IPS-15b (cell line): ENCODE data around the gene OR6Q1.
"Not testable (repeated sequence)": the region's sequence is repeated elsewhere in the genome, so short reads cannot be mapped to it uniquely, and the experiment has no call there.

Source experiments
- H3K27me3 ChIP-seq: one replicate; pipeline ENCODE4 v1.6.1; 2013; ENCODE audit warnings: low read length; ENCODE audit not compliant: control insufficient read depth, insufficient read depth
- H3K36me3 ChIP-seq: one replicate; pipeline ENCODE4 v1.6.1; 2013; ENCODE audit warnings: low read length; ENCODE audit not compliant: control insufficient read depth, insufficient read depth
- H3K4me1 ChIP-seq: one replicate; pipeline ENCODE4 v1.6.1; 2013; ENCODE audit warnings: mild to moderate bottlenecking, low read length; ENCODE audit not compliant: control insufficient read depth, insufficient read depth
- H3K4me3 ChIP-seq: one replicate; pipeline ENCODE4 v1.5.1; 2013; ENCODE audit warnings: low read depth, low read length
- H3K9ac ChIP-seq: one replicate; pipeline ENCODE4 v1.6.1; 2013; ENCODE audit warnings: low read depth, mild to moderate bottlenecking, low read length
- H3K9me3 ChIP-seq: one replicate; pipeline ENCODE4 v1.6.1; 2013; ENCODE audit warnings: mild to moderate bottlenecking, low read length; ENCODE audit not compliant: control insufficient read depth, insufficient read depth

The OR6Q1 gene, protein sequence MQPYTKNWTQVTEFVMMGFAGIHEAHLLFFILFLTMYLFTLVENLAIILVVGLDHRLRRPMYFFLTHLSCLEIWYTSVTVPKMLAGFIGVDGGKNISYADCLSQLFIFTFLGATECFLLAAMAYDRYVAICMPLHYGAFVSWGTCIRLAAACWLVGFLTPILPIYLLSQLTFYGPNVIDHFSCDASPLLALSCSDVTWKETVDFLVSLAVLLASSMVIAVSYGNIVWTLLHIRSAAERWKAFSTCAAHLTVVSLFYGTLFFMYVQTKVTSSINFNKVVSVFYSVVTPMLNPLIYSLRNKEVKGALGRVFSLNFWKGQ

DNA sequence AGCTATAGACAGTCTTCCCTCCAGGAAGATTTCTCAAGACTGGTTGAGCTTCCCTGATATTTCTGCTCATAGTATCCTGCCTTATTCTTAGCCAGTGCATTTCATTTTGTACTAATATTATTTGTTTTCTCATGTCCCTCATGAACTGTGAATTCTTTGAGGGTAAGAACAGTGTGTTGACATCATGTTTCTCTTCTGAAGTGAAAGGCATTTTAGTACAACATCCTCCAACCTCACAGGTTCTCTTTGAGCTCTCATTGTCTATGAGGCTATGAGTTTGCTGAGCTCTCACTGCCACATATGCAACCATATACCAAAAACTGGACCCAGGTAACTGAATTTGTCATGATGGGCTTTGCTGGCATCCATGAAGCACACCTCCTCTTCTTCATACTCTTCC lies at the start of gene OR6Q1:
Gene OR6Q1 (plus strand): TSS at position 301 of the 400 bp plus-strand sequence. CDS start 0 bp downstream, at position 301.
- Histone ChIP-seq H3K36me3 (no peaks in the 10 kb centered on the region), H3K9me3 (no peaks in the 10 kb centered on the region), H3K9ac (no peak within 1 kb of the TSS), H3K27me3 (no peaks in the 10 kb centered on the region), H3K4me3 (no peak within 1 kb of the TSS), H3K4me1 (no peaks in the 10 kb centered on the region)

DNA sequence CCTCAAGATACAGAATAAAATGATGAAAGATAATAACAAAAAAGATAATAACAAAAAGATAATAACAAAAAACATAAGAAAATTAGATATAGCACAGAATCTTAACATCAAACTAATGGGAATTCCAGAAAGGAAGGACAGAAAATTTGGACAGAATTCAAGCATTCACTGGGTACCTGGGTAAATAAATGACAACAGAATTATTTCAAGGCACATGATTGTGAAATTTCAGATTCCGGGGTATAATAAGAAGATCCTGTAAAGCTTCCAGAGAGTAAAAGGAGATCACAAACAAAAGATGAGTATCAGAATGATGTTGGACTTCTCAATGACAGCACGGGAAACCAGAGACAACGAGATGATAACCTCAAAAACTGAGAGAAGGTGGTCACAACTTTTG lies 49.2 kb upstream of the OR6Q1 start:
- Histone ChIP-seq H3K9ac (no peak overlapping the region), H3K4me1 (no peaks in the 10 kb centered on the region), H3K27me3 (no peaks in the 10 kb centered on the region), H3K9me3 (no peaks in the 10 kb centered on the region), H3K36me3 (no peaks in the 10 kb centered on the region), H3K4me3 (no peak overlapping the region)

- H3K9ac ChIP-seq, result no peak overlapping the region
- no peaks in the 10 kb centered on the region for H3K9me3 ChIP-seq
- no peaks in the 10 kb centered on the region for H3K27me3 ChIP-seq
- no peaks in the 10 kb centered on the region for H3K36me3 ChIP-seq
- no peaks in the 10 kb centered on the region for H3K4me1 ChIP-seq
- H3K4me3 ChIP-seq, result no peak overlapping the region
Measured at GRCh38 chr11:57982776-57983175, 48.0 kb upstream of the OR6Q1 start.

DNA sequence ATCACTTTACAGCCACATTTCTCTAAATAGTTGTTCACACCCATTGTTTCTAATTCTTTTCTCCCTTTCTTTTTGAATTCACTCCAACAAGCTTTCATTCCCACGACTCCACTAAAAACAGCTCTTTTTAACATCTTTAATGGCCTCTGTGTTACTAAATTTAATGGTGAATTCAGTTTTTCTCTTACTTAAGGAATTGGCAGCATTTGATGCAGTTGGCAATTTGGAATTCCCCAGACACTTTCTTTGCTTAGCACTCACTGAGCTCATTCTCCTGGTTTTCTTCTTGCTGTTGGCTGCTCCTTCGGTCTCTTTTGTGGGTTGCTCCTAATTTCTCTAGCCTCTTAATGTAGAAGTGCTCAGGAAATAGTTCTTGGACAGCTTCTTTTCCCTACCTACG lies 47.6 kb upstream of the OR6Q1 start:
- Histone ChIP-seq H3K9ac (no peak overlapping the region), H3K36me3 (no peaks in the 10 kb centered on the region), H3K27me3 (no peaks in the 10 kb centered on the region), H3K4me1 (no peaks in the 10 kb centered on the region), H3K9me3 (no peaks in the 10 kb centered on the region), H3K4me3 (no peak overlapping the region)

- not testable (repeated sequence) for H3K27me3 ChIP-seq, H3K9me3 ChIP-seq, H3K4me1 ChIP-seq, H3K9ac ChIP-seq, H3K36me3 ChIP-seq, H3K4me3 ChIP-seq
Measured at GRCh38 chr11:57999523-57999922, 31.2 kb upstream of the OR6Q1 start.

DNA sequence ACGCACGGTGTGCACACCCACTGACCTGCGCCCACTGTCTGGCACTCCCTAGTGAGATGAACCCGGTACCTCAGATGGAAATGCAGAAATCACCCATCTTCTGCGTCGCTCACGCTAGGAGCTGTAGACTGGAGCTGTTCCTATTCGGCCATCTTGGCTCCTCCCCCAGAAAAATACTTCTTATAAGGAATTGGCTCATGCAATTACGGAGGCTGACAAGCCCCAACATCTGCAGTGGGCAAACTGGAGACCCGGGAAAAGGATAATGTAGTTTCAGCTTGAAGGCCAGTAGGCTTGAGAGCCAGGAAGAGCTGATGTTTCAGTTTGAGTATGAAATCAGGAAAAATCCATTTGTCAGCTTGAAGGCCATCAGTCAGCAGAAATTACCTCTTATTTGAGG lies 30.7 kb upstream of the OR6Q1 start:
- H3K9ac ChIP-seq, H3K4me1 ChIP-seq, H3K4me3 ChIP-seq: not testable (repeated sequence)

DNA sequence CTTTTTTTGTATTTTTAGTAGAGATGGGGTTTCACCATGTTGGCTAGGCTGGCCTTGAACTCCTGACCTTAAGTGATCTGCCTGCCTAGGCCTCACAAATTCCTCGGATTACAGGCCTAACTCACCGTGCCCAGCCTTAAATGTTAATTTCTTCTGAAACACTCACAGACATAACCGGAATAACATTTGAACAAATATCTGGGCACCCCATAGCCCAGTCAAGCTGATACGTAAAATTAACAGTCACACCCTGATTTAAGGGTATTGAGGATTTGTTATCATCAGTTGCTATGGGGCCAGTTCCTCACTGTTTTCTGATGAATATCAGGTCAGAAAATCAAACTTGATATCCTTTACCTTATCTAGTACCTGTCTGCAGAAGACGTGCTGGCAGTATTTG lies 30.1 kb upstream of the OR6Q1 start:
- Histone ChIP-seq H3K4me3 (no peak overlapping the region), H3K36me3 (no peaks in the 10 kb centered on the region), H3K27me3 (no peaks in the 10 kb centered on the region), H3K9me3 (no peaks in the 10 kb centered on the region), H3K4me1 (no peaks in the 10 kb centered on the region), H3K9ac (no peak overlapping the region)

More for the DNA sequence above, 30.7 kb upstream of the OR6Q1 start:
- not testable (repeated sequence) for H3K36me3 ChIP-seq, H3K9me3 ChIP-seq, H3K27me3 ChIP-seq

DNA sequence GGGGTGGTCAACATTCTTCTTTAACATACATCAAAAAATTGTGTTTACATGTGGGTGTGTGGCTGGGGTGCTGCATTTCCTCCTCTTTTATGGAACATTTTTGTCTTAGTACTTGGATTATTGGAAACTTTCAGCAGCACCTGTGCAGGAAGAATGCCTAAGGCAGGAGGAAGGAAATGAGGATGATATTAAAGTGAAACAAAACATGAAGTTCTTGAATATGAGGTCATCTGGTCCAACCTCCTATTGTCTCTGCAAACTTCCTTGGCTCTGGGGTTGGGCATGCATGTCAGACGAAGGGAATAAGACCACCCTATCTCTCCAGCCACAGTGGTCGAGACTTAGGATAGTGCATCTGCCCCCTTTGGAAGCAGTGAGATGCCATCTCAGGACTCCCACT lies 27.7 kb upstream of the OR6Q1 start:
- no peaks in the 10 kb centered on the region for H3K36me3 ChIP-seq
- H3K4me1 ChIP-seq, result no peaks in the 10 kb centered on the region
- H3K9me3 ChIP-seq, result no peaks in the 10 kb centered on the region
- no peak overlapping the region for H3K4me3 ChIP-seq
- no peaks in the 10 kb centered on the region for H3K27me3 ChIP-seq
- H3K9ac ChIP-seq, result no peak overlapping the region

GRCh38 chr11:58003591-58003990 lies 27.2 kb upstream of the OR6Q1 start:
- no peaks in the 10 kb centered on the region for H3K36me3 ChIP-seq
- no peaks in the 10 kb centered on the region for H3K4me1 ChIP-seq
- no peaks in the 10 kb centered on the region for H3K27me3 ChIP-seq

DNA sequence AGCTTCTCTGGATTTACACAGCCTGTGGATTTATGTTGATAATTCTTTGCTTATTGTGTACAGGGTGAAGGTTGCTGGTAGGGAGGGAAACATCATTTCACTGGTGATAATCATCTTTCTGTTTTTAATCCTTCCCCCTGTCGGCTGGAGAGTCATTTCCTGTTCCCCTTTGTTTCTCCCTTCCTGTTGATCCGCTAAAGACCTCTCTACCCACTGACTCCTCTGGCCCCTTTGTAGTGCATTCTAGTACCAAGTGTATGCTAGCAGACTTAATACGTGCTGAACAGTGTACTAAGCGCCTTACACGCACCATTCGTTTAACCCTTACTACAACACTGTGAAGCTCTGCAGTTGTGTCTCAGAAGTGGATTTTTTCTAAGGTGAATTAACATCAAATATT lies 26.1 kb upstream of the OR6Q1 start:
- H3K9me3 ChIP-seq, result no peaks in the 10 kb centered on the region
- no peaks in the 10 kb centered on the region for H3K36me3 ChIP-seq
- no peak overlapping the region for H3K4me3 ChIP-seq
- H3K27me3 ChIP-seq, result no peaks in the 10 kb centered on the region
- H3K4me1 ChIP-seq, result no peaks in the 10 kb centered on the region
- H3K9ac ChIP-seq, result no peak overlapping the region

More at GRCh38 chr11:58003591-58003990, 27.2 kb upstream of the OR6Q1 start:
- no peak overlapping the region for H3K4me3 ChIP-seq
- no peaks in the 10 kb centered on the region for H3K9me3 ChIP-seq
- no peak overlapping the region for H3K9ac ChIP-seq

- no peaks in the 10 kb centered on the region for H3K4me1 ChIP-seq
- H3K9me3 ChIP-seq, result no peaks in the 10 kb centered on the region
- H3K27me3 ChIP-seq, result no peaks in the 10 kb centered on the region
- H3K4me3 ChIP-seq, result no peak overlapping the region
- H3K9ac ChIP-seq, result no peak overlapping the region
- H3K36me3 ChIP-seq, result no peaks in the 10 kb centered on the region
Measured at GRCh38 chr11:58006940-58007339, 23.8 kb upstream of the OR6Q1 start.

GRCh38 chr11:58011771-58012170 lies 19.0 kb upstream of the OR6Q1 start:
- Histone ChIP-seq H3K9me3 (no peaks in the 10 kb centered on the region), H3K27me3 (no peaks in the 10 kb centered on the region), H3K4me3 (no peak overlapping the region), H3K4me1 (no peaks in the 10 kb centered on the region), H3K9ac (no peak overlapping the region), H3K36me3 (no peaks in the 10 kb centered on the region)
